ENCODE results near the gene NUB1. TPM values are rescaled to one million over a fixed set of nuclear protein-coding genes. Genes with fewer than 3 reads are reported as not detected.

NUB1 gene
- total RNA-seq, 1 experiment from 2014 or later, result 67.4 TPM

- no peak for DNase-seq (ENCODE audit: low read depth)
Observed at GRCh38 chr7:151345576-151346469, 4.2 kb downstream of the NUB1 start.

- no peak for DNase-seq (ENCODE audit: low read depth)
Observed at GRCh38 chr7:151346470-151346769, 4.8 kb downstream of the NUB1 start.

GRCh38 chr7:151347200-151347599, 5.6 kb downstream of the NUB1 start:
- no peak for DNase-seq (ENCODE audit: low read depth)

GRCh38 chr7:151348970-151349369, 7.4 kb downstream of the NUB1 start:
- no peak for DNase-seq (ENCODE audit: low read depth)

GRCh38 chr7:151349507-151349853, 7.9 kb downstream of the NUB1 start:
- DNase-seq (ENCODE audit: low read depth), result no peak

GRCh38 chr7:151351027-151351426, 9.4 kb downstream of the NUB1 start:
- no peak for DNase-seq (ENCODE audit: low read depth)

- DNase-seq (ENCODE audit: low read depth), result no peak
Observed at GRCh38 chr7:151351967-151352366, 10.4 kb downstream of the NUB1 start.

GRCh38 chr7:151352512-151352911, 10.9 kb downstream of the NUB1 start:
- no peak for DNase-seq (ENCODE audit: low read depth)

GRCh38 chr7:151361193-151361959, 19.8 kb downstream of the NUB1 start:
- no peak for DNase-seq (ENCODE audit: low read depth)

- DNase-seq (ENCODE audit: low read depth), result no peak
Observed at GRCh38 chr7:151363182-151363581, 21.6 kb downstream of the NUB1 start.

GRCh38 chr7:151366166-151366879, 24.7 kb downstream of the NUB1 start:
- DNase-seq (ENCODE audit: low read depth), result no peak

GRCh38 chr7:151366880-151367222, 25.2 kb downstream of the NUB1 start:
- DNase-seq (ENCODE audit: low read depth), result peak; percentile 75

GRCh38 chr7:151367284-151367683, 25.7 kb downstream of the NUB1 start:
- DNase-seq (ENCODE audit: low read depth), result peak; percentile 39

GRCh38 chr7:151368136-151368571, 26.5 kb downstream of the NUB1 start:
- DNase-seq (ENCODE audit: low read depth), result peak; percentile 70

GRCh38 chr7:151371266-151371665, 29.7 kb downstream of the NUB1 start:
- no peak for DNase-seq (ENCODE audit: low read depth)

GRCh38 chr7:151372612-151373265, 31.1 kb downstream of the NUB1 start:
- no peak for DNase-seq (ENCODE audit: low read depth)

GRCh38 chr7:151373599-151373998, 32.0 kb downstream of the NUB1 start:
- DNase-seq (ENCODE audit: low read depth), result no peak

GRCh38 chr7:151374139-151374538, 32.5 kb downstream of the NUB1 start:
- no peak for DNase-seq (ENCODE audit: low read depth)

- no peak for DNase-seq (ENCODE audit: low read depth)
Observed at GRCh38 chr7:151374726-151375125, 33.1 kb downstream of the NUB1 start.

GRCh38 chr7:151375530-151376217, 34.1 kb downstream of the NUB1 start:
- no peak for DNase-seq (ENCODE audit: low read depth)

- DNase-seq (ENCODE audit: low read depth), result no peak
Observed at GRCh38 chr7:151376218-151376902, 34.7 kb downstream of the NUB1 start.

All from LHCN-M2 (cell line).